Measurements from ENCODE around the gene BCL7A.

DNA sequence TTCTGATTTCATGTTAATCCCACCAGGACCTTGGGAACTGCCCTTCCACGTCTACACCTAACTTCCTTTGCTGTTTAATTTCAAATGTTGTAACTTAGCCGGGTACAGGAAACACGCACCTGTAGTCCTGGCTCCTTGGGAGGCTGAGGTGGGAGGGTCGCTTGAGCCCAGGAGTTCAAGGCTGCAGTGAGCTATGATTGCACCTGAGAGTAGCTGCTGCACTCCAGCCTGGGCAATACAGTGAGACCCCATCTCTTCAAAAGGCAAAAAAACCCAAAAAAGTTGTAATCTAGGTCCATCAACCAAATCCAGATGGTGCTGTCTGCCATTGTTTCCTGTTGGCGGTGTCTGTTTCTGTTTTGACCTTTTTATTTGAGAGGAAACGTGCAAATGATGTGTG is 14.5 kb downstream of the BCL7A start:
- TF ChIP-seq, protein P1, sequence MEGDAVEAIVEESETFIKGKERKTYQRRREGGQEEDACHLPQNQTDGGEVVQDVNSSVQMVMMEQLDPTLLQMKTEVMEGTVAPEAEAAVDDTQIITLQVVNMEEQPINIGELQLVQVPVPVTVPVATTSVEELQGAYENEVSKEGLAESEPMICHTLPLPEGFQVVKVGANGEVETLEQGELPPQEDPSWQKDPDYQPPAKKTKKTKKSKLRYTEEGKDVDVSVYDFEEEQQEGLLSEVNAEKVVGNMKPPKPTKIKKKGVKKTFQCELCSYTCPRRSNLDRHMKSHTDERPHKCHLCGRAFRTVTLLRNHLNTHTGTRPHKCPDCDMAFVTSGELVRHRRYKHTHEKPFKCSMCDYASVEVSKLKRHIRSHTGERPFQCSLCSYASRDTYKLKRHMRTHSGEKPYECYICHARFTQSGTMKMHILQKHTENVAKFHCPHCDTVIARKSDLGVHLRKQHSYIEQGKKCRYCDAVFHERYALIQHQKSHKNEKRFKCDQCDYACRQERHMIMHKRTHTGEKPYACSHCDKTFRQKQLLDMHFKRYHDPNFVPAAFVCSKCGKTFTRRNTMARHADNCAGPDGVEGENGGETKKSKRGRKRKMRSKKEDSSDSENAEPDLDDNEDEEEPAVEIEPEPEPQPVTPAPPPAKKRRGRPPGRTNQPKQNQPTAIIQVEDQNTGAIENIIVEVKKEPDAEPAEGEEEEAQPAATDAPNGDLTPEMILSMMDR (IDR thresholded peaks at IDR 0.05): no peak
- TF ChIP-seq POLR2A (IDR thresholded peaks at IDR 0.05): no peak

Measured in heart left ventricle (tissue), 13 donors.